Stromal cell of bone marrow (primary cell): ENCODE measurements around the gene F7.

Source experiments
- DNase-seq: peaks from one replicate; pipeline ENCODE4 v3.0.0-alpha.2; 2012; ENCODE audit warnings: low read depth

The F7 gene

GRCh38 chr13:113118261-113119021, 12.8 kb downstream of the F7 start:
- no peak for DNase-seq

- DNase-seq: no peak
Measured at GRCh38 chr13:113119166-113119821, 13.7 kb downstream of the F7 start.

GRCh38 chr13:113119822-113120189, 14.2 kb downstream of the F7 start:
- no peak for DNase-seq

GRCh38 chr13:113120300-113121182, 14.9 kb downstream of the F7 start:
- DNase-seq: no peak

- DNase-seq: no peak
Measured at GRCh38 chr13:113121183-113121927, 15.8 kb downstream of the F7 start.

- DNase-seq: no peak
Measured at GRCh38 chr13:113121928-113122471, 16.4 kb downstream of the F7 start.

- no peak for DNase-seq
Measured at GRCh38 chr13:113122550-113123225, 17.1 kb downstream of the F7 start, which contains the start of gene F10. Gene F10, plus strand, starts transcription at chr13:113122799. Its CDS starts 57 bp downstream, at chr13:113122856.

GRCh38 chr13:113123226-113124201, 17.9 kb downstream of the F7 start:
- DNase-seq: no peak

- no peak for DNase-seq
Measured at GRCh38 chr13:113124211-113124970, 18.8 kb downstream of the F7 start.

- no peak for DNase-seq
Measured at GRCh38 chr13:113125506-113126264, 20.1 kb downstream of the F7 start.

- no peak for DNase-seq
Measured at GRCh38 chr13:113126265-113127150, 20.9 kb downstream of the F7 start.

- no peak for DNase-seq
Measured at GRCh38 chr13:113129480-113129879, 23.9 kb downstream of the F7 start.

- DNase-seq: no peak
Measured at GRCh38 chr13:113129921-113130750, 24.5 kb downstream of the F7 start.

- no peak for DNase-seq
Measured at GRCh38 chr13:113135281-113135760, 29.7 kb downstream of the F7 start.

- DNase-seq: no peak
Measured at GRCh38 chr13:113137691-113138298, 32.2 kb downstream of the F7 start.
